PC-3 (cell line): Measurements from ENCODE around the gene FMNL3. TPM values are rescaled to one million over a fixed set of nuclear protein-coding genes. Genes with fewer than 3 reads are reported as not detected.

Experiments used
- ATAC-seq: fragments of 200-7000 bp; cut with Tn5 transposase; 2 replicates; pipeline ENCODE4 v1.9.1; 2020; ENCODE audit warnings: mild to moderate bottlenecking, moderate library complexity
- BruUV-seq: library from RNA; stranded (reverse); fragments of 400-500 nt; replicated peaks from 2 replicates; lab custom pipeline; 2021; lab: Mats Ljungman, UMichigan
- CTCF ChIA-PET: fragments of 300-600 bp; sonication (Branson Sonifier 250); formaldehyde crosslinking; loops from one replicate; lab custom pipeline; 2022; ENCODE audit warnings: antibody characterized with exemption; lab: Charles Lee
- POLR2A ChIA-PET: fragments of 300-600 bp; sonication (Branson Sonifier 250); formaldehyde crosslinking; loops from one replicate; lab custom pipeline; 2022; ENCODE audit warnings: antibody characterized with exemption; ENCODE audit not compliant: unreplicated experiment; lab: Charles Lee
- DNase-seq: peaks from one replicate; pipeline ENCODE4 v3.0.0-alpha.2; 2015
- H2AFZ ChIP-seq: fragments of 300-600 bp; sonication (generic); 2 replicates; pipeline ENCODE4 v1.6.0; 2016; ENCODE audit warnings: antibody characterized with exemption, low read length
- H3F3A ChIP-seq: fragments of 300-600 bp; sonication (generic); one replicate; pipeline ENCODE4 v1.6.0; 2017; ENCODE audit warnings: antibody characterized with exemption, low read length, control low read depth, mild to moderate bottlenecking; ENCODE audit not compliant: unreplicated experiment
- H3K27ac ChIP-seq: fragments of 300-600 bp; sonication (generic); 2 replicates; pipeline ENCODE4 v1.5.1; 2016; ENCODE audit warnings: mild to moderate bottlenecking, low read length
- H3K27me3 ChIP-seq: fragments of 300-600 bp; sonication (generic); 2 replicates; pipeline ENCODE4 v1.6.1; 2016; ENCODE audit warnings: low read length, mixed read lengths
- H3K36me3 ChIP-seq: fragments of 300-600 bp; sonication (generic); 2 replicates; pipeline ENCODE4 v1.6.1; 2016; ENCODE audit warnings: low read depth, mixed run types, low read length, mixed read lengths
- H3K4me1 ChIP-seq: fragments of 300-600 bp; sonication (generic); 2 replicates; pipeline ENCODE4 v1.5.1; 2016; ENCODE audit warnings: low read length; ENCODE audit not compliant: insufficient read depth
- H3K4me2 ChIP-seq: fragments of 300-600 bp; sonication (generic); 2 replicates; pipeline ENCODE4 v1.6.0; 2016; ENCODE audit warnings: low read length
- H3K4me3 ChIP-seq: fragments of 300-600 bp; sonication (generic); 2 replicates; pipeline ENCODE4 v1.5.1; 2016; ENCODE audit warnings: mild to moderate bottlenecking, low read length, mixed read lengths
- H3K79me2 ChIP-seq: fragments of 300-600 bp; sonication (generic); 2 replicates; pipeline ENCODE4 v1.6.1; 2017; ENCODE audit warnings: low read length, mixed read lengths
- H3K9ac ChIP-seq: fragments of 300-600 bp; sonication (generic); 2 replicates; pipeline ENCODE4 v1.6.0; 2016; ENCODE audit warnings: mild to moderate bottlenecking, low read length
- H3K9me2 ChIP-seq: fragments of 300-600 bp; sonication (generic); replicated peaks from 2 replicates; pipeline ENCODE4 v1.6.1; 2016; ENCODE audit warnings: mixed run types, low read length, mixed read lengths
- H3K9me3 ChIP-seq: fragments of 300-600 bp; sonication (generic); 2 replicates; pipeline ENCODE4 v1.6.1; 2016; ENCODE audit warnings: low read length, mixed read lengths
- H4K20me1 ChIP-seq: fragments of 300-600 bp; sonication (generic); 2 replicates; pipeline ENCODE4 v1.6.1; 2016; ENCODE audit warnings: low read length, mixed read lengths
- CTCF ChIP-seq: fragments of 300-600 bp; sonication (generic); conservative IDR thresholded peaks from 2 replicates; pipeline ENCODE4 v1.5.1; 2017; ENCODE audit warnings: antibody characterized with exemption, low read depth, mild to moderate bottlenecking, low read length
- EZH2 ChIP-seq: fragments of 300-600 bp; sonication (generic); IDR thresholded peaks from one replicate; pipeline ENCODE4 v1.6.1; 2017; ENCODE audit warnings: antibody characterized with exemption, mild to moderate bottlenecking, low read length; ENCODE audit not compliant: unreplicated experiment
- EZH2phosphoT487 ChIP-seq: fragments of 300-600 bp; sonication (generic); IDR thresholded peaks from 2 replicates; pipeline ENCODE4 v1.6.1; 2018; ENCODE audit warnings: mild to moderate bottlenecking, antibody characterized with exemption, low read length, borderline replicate concordance
- intact Hi-C: fragments of 100-400 bp; cut with micrococcal nuclease; formaldehyde crosslinking; loops from 2 replicates; pipeline ENCODE4 v1.9.0; 2023
- total RNA-seq: library from RNA; depleted of rRNA; stranded (reverse); fragments of >200 nt; gene quantifications from 2 replicates; pipeline ENCODE4 v1.2.3, GENCODE V29; 2014

The FMNL3 gene
- total RNA-seq, 1 experiment from 2014 or later: 6.2 TPM

GRCh38 chr12:49623142-49623904, 83.9 kb downstream of the FMNL3 start, which contains the start of gene PRPF40B:
PRPF40B (plus strand) TSS chr12:49623561; CDS start chr12:49623591, 30 bp downstream.
- Histone ChIP-seq H3K36me3 (no peaks in the 10 kb centered on the region), H2AFZ (peak within 1 kb of the TSS; percentile 84), H4K20me1 (no peaks in the 10 kb centered on the region), H3K9me3 (no peaks in the 10 kb centered on the region), H3K79me2 (no peaks in the 10 kb centered on the region), H3K4me3 (peak within 1 kb of the TSS; percentile 75), H3K27ac (peak within 1 kb of the TSS; percentile 45), H3K4me1 (peaks cover 58% of the 10 kb centered on the region), H3K9me2 (no peaks in the 10 kb centered on the region), H3F3A (peaks cover 6% of the 10 kb centered on the region), H3K4me2 (peak within 1 kb of the TSS; percentile 99), H3K27me3 (no peaks in the 10 kb centered on the region), H3K9ac (peak within 1 kb of the TSS; percentile 75)
- DNase-seq (peak; percentile 84), ATAC-seq (peak; percentile 85)
- ChIA-PET CTCF (interaction anchor here (0.6 to 0.7 kb wide), 4 partner anchors 154 to 344 kb away, joined by 3 to 7 read pairs (median 5); no protein-coding TSS in a partner anchor), POLR2A (interaction anchor here (0.7 kb wide), 1 partner anchor 14 kb away, joined by 13 read pairs; no protein-coding TSS in a partner anchor)
- BruUV-seq: no TSS peak
- intact Hi-C loops: no loop called here
- TF ChIP-seq CTCF: peak; percentile 33; the same call in 1 of the 2 replicates
- no peak for TF ChIP-seq EZH2phosphoT487

GRCh38 chr12:49622501-49623141, 84.6 kb downstream of the FMNL3 start:
- no peak for TF ChIP-seq EZH2phosphoT487
- no peak for TF ChIP-seq CTCF
- no peak for TF ChIP-seq EZH2
- Histone ChIP-seq H3K79me2 (no peaks in the 10 kb centered on the region), H2AFZ (peak overlapping the region; percentile 84), H3K36me3 (no peaks in the 10 kb centered on the region), H3K9ac (peak overlapping the region; percentile 75), H3K9me3 (no peaks in the 10 kb centered on the region), H3K27me3 (no peaks in the 10 kb centered on the region), H3K4me2 (peak overlapping the region; percentile 99), H3F3A (peaks cover 6% of the 10 kb centered on the region), H4K20me1 (no peaks in the 10 kb centered on the region), H3K9me2 (no peaks in the 10 kb centered on the region), H3K27ac (peak overlapping the region; percentile 45), H3K4me3 (peak overlapping the region; percentile 75), H3K4me1 (peaks cover 52% of the 10 kb centered on the region)
- intact Hi-C loops: no loop called here
- ChIA-PET POLR2A (no interaction called here), CTCF (interaction anchor here (0.6 to 0.7 kb wide), 4 partner anchors 153 to 345 kb away, joined by 3 to 7 read pairs (median 5); no protein-coding TSS in a partner anchor)
- no peak for DNase-seq
- ATAC-seq: peak; percentile 21
- TSS peak; percentile 98 for BruUV-seq
